COLO829 (cell line): Measurements from ENCODE around the gene LPIN1.

Source experiments
- DNase-seq: peaks from one replicate; pipeline ENCODE4 v3.0.0; 2012; ENCODE audit warnings: low spot score

LPIN1 gene

GRCh38 chr2:11764359-11764758, 17.9 kb downstream of the LPIN1 start:
- DNase-seq: no peak

DNA sequence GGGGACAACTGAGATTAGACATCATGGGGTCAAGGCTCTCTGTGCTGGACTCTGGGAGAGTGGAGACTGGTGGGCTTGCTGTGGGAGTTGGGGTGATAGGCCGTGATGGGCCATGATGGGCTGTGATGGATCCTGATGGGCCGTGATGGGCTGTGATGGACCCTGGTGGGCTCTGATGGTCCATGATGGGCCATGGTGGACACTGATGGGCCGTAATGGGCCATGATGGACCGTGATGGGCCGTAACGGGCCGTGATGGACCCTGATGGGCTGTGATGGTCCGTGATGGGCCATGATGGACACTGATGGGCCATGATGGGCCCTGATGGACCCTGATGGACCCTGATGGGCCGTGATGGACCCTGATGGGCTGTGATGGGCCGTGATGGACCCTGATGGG, 18.5 kb downstream of the LPIN1 start:
- no peak for DNase-seq

- no peak for DNase-seq
Observed at GRCh38 chr2:11765501-11765900, 19.1 kb downstream of the LPIN1 start.

DNA sequence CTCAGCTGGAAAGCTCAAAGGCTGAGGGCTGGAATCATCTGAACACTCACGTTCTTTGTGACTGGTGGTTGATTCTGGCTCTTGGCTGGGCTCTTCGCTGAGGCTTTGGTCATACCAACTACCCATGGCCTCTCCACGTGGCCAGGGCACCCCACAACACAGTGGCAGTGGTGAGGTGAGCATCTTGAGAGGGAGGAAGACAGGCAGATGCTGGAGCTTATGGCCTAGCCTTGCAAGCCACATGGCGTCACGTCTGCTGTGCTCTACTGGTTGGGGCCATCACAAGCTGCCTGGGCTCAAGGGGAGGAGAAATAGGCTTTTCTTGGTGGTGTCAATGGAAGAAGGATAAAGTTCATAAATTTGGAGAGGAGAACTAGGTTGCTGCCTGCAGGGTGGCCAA, 19.6 kb downstream of the LPIN1 start:
- no peak for DNase-seq

DNA sequence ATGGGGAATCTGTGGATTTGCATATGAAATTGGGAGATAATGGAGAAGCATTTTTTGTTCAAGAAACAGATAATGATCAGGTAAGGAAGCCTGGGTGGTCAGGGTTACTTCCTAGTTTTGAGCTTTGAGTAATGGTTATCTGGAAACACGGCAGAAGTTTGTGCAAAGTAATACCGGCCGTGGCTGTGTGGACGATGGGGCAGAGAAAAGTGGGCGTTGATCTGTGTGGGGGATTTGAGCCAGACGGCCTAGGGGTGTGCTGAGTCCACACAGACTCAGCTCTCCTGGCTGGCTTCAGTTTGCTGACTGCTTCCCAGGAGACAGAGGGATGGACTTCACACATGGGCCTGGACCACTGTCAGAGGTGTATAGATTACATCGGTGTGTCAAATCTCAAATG, 21.3 kb downstream of the LPIN1 start:
- no peak for DNase-seq

DNA sequence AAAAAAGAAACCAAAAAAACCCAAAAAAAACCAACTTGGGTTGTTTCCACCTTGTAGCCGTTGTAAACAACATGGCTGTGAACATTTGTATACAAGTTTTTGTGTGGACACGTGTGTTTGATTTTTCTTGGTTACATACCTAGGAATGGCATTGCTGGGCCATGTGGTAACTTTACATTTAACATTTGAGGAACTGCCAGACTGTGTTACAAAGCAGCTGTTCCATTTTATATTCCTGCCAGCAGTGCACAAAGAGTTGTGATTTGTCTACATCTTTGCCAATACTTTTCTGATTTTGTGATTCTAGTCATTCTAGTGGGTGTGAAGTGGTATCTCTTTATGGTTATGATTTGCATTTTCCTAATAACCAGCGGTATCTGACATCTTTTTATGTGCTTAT, 22.5 kb downstream of the LPIN1 start:
- DNase-seq: no peak

GRCh38 chr2:11769516-11769915, 23.1 kb downstream of the LPIN1 start:
- DNase-seq: no peak

DNA sequence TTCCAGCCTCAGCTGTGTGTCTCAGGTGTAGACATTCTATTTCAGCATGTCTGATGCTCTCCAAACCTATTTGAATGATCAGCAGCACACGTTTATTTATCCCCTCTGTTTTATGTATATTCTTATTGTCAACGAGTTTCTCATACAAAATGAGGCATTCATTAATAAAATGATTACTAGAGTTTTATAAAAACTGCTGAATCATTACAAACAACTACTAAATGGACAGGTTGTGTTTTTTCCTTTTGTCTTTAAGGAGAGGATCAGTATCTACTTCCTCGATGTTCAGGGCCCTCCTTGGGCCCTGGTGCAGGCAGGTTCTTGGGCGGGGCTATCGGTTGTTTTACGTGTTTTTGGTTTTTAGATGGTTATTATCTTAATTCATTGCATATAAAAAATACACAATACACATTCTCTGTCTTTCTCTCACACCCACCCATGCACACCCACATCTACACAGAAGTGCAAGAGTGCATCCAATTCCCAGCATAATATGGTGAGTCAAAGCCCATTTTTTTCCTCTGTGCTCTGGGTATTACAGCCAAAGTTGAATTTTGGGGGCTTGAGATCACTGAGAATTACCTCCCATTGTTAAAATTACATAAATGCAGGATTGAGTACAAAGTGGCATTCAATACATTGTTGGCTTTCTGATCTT, 24.2 kb downstream of the LPIN1 start:
- no peak for DNase-seq

DNA sequence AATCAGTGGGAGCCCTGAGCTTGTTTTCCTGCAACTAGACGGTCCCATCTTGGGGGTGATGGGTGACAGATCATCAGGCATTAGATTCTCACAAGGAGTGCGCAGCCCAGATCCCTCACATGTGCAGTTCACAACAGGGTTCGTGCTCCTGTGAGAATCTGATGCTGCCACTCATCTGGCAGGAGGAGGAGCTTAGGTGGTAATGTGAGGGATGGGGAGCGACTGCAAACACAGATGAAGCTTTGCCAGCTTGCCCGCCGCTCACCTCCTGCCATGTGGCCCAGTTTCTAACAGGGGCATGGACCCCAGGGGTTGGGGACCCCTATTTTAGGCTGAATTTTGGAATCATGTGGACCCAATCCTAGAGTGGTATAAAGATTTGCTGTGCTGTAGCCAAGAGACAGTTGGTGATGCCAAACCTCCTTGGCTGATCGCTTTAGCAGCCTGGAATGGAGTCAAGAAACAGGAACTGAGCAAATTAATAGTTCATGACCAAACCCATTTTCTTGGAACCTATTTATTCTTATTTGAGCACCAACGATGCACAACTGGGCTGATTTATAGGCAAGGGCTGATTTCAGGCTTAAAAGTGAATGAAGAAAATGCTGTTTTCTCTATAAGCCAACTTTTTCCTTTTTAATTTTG, 25.7 kb downstream of the LPIN1 start:
- no peak for DNase-seq

GRCh38 chr2:11773111-11773510, 26.7 kb downstream of the LPIN1 start:
- no peak for DNase-seq

- DNase-seq: no peak
Observed at GRCh38 chr2:11773747-11774525, 27.5 kb downstream of the LPIN1 start.

DNA sequence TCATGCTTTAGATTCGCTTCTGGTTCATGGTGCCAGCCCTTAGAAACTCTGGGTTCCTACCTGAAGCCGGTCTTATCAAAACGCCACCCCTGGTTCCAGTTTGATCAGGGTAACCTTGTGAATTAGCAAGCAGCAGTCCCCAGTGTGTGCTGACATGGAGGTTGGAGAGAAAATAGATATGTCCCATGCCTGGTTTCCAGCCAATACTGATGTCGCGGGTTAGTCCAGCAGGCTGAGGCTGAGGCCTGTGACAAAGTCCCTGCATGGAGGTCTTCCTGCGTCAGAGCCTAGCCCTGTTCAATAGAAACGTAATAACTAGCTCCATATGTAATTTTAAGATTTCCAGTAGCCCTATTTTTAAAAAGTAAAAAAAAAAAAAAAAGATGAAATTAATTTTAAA, 28.2 kb downstream of the LPIN1 start:
- no peak for DNase-seq

GRCh38 chr2:11775384-11775783, 29.0 kb downstream of the LPIN1 start:
- DNase-seq: no peak

GRCh38 chr2:11777066-11777782, 30.8 kb downstream of the LPIN1 start:
- DNase-seq: no peak

GRCh38 chr2:11777886-11778415, 31.5 kb downstream of the LPIN1 start:
- DNase-seq: no peak

GRCh38 chr2:11778416-11778815, 32.0 kb downstream of the LPIN1 start:
- DNase-seq: no peak

DNA sequence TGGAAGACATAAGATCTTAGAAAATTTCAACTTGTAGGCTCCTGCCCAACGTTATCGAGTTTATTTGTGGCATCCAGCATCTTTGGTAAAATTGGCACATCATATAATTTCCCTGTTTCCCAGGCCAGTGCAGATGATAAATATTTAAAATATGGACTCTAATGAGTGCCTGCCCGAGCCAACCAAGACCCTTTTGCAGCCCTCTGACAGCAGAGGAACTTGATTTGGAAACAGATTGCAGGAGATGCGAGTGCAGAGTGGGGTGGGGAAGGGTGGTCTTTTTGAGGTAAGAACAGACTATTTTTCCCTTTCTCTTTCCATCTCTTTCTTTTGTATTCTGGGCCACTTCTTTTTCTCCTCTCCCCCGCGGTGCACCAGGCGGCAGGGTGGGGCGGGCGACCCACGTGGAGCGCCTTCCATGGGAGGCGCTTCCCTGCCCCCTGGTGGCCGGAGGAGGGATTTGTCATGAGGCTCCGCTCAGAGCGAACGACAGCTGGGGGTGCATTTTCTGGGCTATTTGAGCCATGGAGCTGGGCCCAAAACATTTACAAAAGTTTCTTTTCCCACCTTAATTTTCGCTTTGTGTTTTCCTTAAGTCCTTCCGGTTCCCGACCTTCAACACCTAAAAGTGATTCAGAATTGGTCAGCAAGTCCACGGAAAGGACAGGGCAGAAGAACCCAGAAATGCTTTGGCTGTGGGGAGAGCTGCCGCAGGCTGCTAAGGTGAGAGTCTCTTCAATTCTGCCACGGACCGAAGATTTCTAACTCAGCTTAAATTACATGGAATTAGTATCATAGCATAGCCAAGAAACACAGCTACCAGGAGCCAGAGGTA, 32.7 kb downstream of the LPIN1 start:
- peak; percentile 72 for DNase-seq

DNA sequence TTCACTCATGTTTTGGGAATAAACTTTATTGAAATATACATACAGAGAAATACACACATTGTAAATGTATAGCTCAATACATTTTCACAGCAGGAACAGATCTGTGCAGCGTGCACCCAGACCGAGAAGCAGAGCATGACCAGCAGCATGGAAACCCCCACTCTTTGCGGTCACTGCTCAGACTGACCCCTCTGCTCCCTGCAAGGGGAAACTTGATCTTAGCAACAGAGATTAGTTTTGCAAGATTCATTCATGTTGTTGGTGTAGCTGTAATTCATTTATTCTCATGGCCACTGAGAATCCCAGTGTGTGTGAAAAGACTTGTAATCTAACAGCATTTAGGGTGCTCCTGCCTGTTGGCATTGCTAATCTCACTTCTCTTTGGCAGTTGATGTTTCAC, 35.2 kb downstream of the LPIN1 start:
- no peak for DNase-seq

- DNase-seq: no peak
Observed at GRCh38 chr2:11784280-11784679, 37.8 kb downstream of the LPIN1 start.

DNA sequence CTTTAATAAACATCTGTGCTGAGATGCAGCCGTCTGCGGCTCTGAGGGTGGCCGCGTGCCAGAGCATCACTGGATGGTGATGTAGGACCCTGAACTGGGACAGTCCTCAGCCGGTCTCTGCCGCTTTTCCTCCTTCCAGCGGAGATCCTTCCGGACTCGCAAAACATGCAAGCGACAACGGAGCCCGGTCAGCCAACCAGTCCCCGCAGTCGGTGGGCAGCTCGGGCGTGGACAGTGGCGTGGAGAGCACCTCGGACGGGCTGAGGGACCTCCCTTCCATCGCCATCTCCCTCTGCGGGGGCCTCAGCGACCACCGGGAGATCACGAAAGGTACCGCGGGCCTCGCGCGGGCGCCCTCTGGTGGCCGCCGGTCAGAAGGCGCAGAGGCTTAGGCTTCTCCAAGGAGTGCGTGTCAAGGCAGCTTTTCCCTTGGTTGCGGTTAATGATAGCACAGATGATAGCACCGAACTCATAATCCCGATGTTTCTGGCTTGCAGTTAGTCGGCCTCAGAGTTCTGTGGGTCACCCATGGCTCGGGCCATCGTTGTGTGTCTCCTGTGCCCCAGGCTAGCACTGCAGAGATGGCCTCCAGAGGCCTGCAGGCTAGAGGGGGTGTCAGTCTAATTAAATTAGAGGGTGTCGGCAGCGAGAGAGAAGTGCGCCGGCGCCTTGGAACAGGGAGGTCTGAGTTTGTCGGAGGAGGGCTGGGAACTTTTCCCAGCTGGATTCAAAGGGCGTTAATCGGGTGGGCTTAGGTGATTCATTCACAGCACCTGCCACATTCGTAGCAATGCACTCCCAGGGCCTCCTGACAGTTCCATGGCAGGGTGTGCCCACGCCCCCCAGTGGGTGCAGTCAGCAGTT, 38.5 kb downstream of the LPIN1 start:
- DNase-seq: peak; percentile 54

GRCh38 chr2:11785611-11785940, 39.1 kb downstream of the LPIN1 start:
- DNase-seq: no peak
